ENCODE measurements around the gene COA6.

- no peak for TF ChIP-seq CTCF (IDR thresholded peaks at IDR 0.05; ENCODE audit: extremely low read depth in 1 of 2, insufficient read depth in 1 of 2, low read depth in 1 of 2, low read length in 2 of 2)
- no peak for TF ChIP-seq POLR2AphosphoS5 (IDR thresholded peaks at IDR 0.05; ENCODE audit: insufficient read depth, low read depth, low read length)
- TF ChIP-seq EZH2 (IDR thresholded peaks at IDR 0.05; ENCODE audit: borderline replicate concordance, low read depth, low read length, severe bottlenecking): no peak
- no peak for TF ChIP-seq POLR2A (IDR thresholded peaks at IDR 0.05; ENCODE audit: low read depth, low read length)
- no peak for TF ChIP-seq MAX (IDR thresholded peaks at IDR 0.05; ENCODE audit: insufficient read depth, insufficient read length)
- no peak for TF ChIP-seq GATA2 (IDR thresholded peaks at IDR 0.05; ENCODE audit: insufficient read depth, insufficient read length, low read depth, low read length)
- TF ChIP-seq JUN (IDR thresholded peaks at IDR 0.05; ENCODE audit: borderline replicate concordance, insufficient read depth, insufficient read length, low read depth): no peak
- no peak for TF ChIP-seq MYC (IDR thresholded peaks at IDR 0.05; ENCODE audit: low read depth, low read length)
These were observed 54.8 kb downstream of the COA6 start for GRCh38 chr1:234427950-234428646.
